IgD-negative memory B cell (primary cell): ENCODE data around the gene VEGFC. TPM values are rescaled to one million over a fixed set of nuclear protein-coding genes. Genes with fewer than 3 reads are reported as not detected.

ENCODE experiments used
- H3K27ac Mint-ChIP-seq, 3 donors: one replicate each; pipeline ENCODE4 v1.8.0; 2020 to 2022; ENCODE audit warnings: mild to moderate bottlenecking in 3 of 3, mixed read lengths in 3 of 3, moderate library complexity in 1 of 3
- H3K27me3 Mint-ChIP-seq: one replicate; pipeline ENCODE4 v1.8.0; 2021; ENCODE audit warnings: mixed read lengths
- H3K36me3 Mint-ChIP-seq: one replicate; pipeline ENCODE4 v1.8.0; 2020; ENCODE audit warnings: mild to moderate bottlenecking, mixed read lengths
- H3K4me1 Mint-ChIP-seq, 3 donors: one replicate each; pipeline ENCODE4 v1.8.0; 2020 to 2022; ENCODE audit warnings: mixed read lengths in 3 of 3, mild to moderate bottlenecking in 1 of 3
- H3K4me3 Mint-ChIP-seq, 4 donors: one replicate each; pipeline ENCODE4 v1.8.0; 2020 to 2022; ENCODE audit warnings: mild to moderate bottlenecking in 4 of 4, mixed read lengths in 4 of 4, moderate library complexity in 3 of 4
- H3K9me3 Mint-ChIP-seq, 3 donors: one replicate each; pipeline ENCODE4 v1.8.0; 2020 to 2021; ENCODE audit warnings: mixed read lengths in 3 of 3, mild to moderate bottlenecking in 1 of 3
- polyA plus RNA-seq: library from polyadenylated mRNA; unstranded; fragments of 300-500 nt; fragmentation: Illumina TruSeq; gene quantifications from one replicate; pipeline ENCODE4 v1.2.3, GENCODE V29; 2021

VEGFC gene
- not detected for polyA plus RNA-seq

GRCh38 chr4:176792326-176793059, at the start of gene VEGFC:
Gene VEGFC, minus strand, starts transcription at chr4:176792922. Its CDS starts 611 bp downstream, at chr4:176792311.
- peaks cover 0 to 6% (median 3%) of the 10 kb centered on the region in 3 donors for H3K4me1 Mint-ChIP-seq
- peaks cover 0 to 3% (median 0%) of the 10 kb centered on the region in 3 donors for H3K9me3 Mint-ChIP-seq
- H3K27me3 Mint-ChIP-seq, result peaks cover 32% of the 10 kb centered on the region
- no peaks in the 10 kb centered on the region for H3K36me3 Mint-ChIP-seq
- no peak within 1 kb of the TSS for H3K27ac Mint-ChIP-seq
- peak within 1 kb of the TSS in 2 of 4 donors; percentile 49 to 85 for H3K4me3 Mint-ChIP-seq

- H3K27ac Mint-ChIP-seq, result no peak overlapping the region
- no peak overlapping the region for H3K4me3 Mint-ChIP-seq
- H3K9me3 Mint-ChIP-seq, result no peaks in the 10 kb centered on the region
- no peaks in the 10 kb centered on the region for H3K36me3 Mint-ChIP-seq
- no peaks in the 10 kb centered on the region for H3K4me1 Mint-ChIP-seq
- H3K27me3 Mint-ChIP-seq, result no peaks in the 10 kb centered on the region
Observed at GRCh38 chr4:176841711-176842112, 49.0 kb upstream of the VEGFC start.

- H3K27me3 Mint-ChIP-seq, result no peaks in the 10 kb centered on the region
- H3K9me3 Mint-ChIP-seq, result no peaks in the 10 kb centered on the region
- no peak overlapping the region for H3K4me3 Mint-ChIP-seq
- no peaks in the 10 kb centered on the region for H3K36me3 Mint-ChIP-seq
- no peak overlapping the region for H3K27ac Mint-ChIP-seq
- no peaks in the 10 kb centered on the region for H3K4me1 Mint-ChIP-seq
Observed at GRCh38 chr4:176840166-176840565, 47.4 kb upstream of the VEGFC start.

GRCh38 chr4:176839656-176840055, 46.9 kb upstream of the VEGFC start:
- Mint-ChIP-seq H3K4me3 (no peak overlapping the region), H3K4me1 (no peaks in the 10 kb centered on the region), H3K9me3 (no peaks in the 10 kb centered on the region), H3K27me3 (no peaks in the 10 kb centered on the region), H3K36me3 (no peaks in the 10 kb centered on the region), H3K27ac (no peak overlapping the region)

GRCh38 chr4:176838601-176839433, 46.1 kb upstream of the VEGFC start:
- H3K4me1 Mint-ChIP-seq, result no peaks in the 10 kb centered on the region
- no peak overlapping the region for H3K27ac Mint-ChIP-seq
- no peaks in the 10 kb centered on the region for H3K36me3 Mint-ChIP-seq
- peaks cover 0 to 4% (median 0%) of the 10 kb centered on the region in 3 donors for H3K9me3 Mint-ChIP-seq
- H3K27me3 Mint-ChIP-seq, result no peaks in the 10 kb centered on the region
- H3K4me3 Mint-ChIP-seq, result no peak overlapping the region

- Mint-ChIP-seq H3K36me3 (no peaks in the 10 kb centered on the region), H3K4me1 (no peaks in the 10 kb centered on the region), H3K27ac (no peak overlapping the region), H3K27me3 (no peaks in the 10 kb centered on the region), H3K4me3 (no peak overlapping the region), H3K9me3 (peaks cover 0 to 4% (median 0%) of the 10 kb centered on the region in 3 donors)
Observed at GRCh38 chr4:176837169-176837895, 44.6 kb upstream of the VEGFC start.

- no peak overlapping the region for H3K4me3 Mint-ChIP-seq
- H3K36me3 Mint-ChIP-seq, result no peaks in the 10 kb centered on the region
- no peak overlapping the region for H3K27ac Mint-ChIP-seq
- no peaks in the 10 kb centered on the region for H3K27me3 Mint-ChIP-seq
- no peaks in the 10 kb centered on the region for H3K4me1 Mint-ChIP-seq
- peaks cover 0 to 4% (median 0%) of the 10 kb centered on the region in 3 donors for H3K9me3 Mint-ChIP-seq
Observed at GRCh38 chr4:176834531-176834930, 41.8 kb upstream of the VEGFC start.

GRCh38 chr4:176833400-176834175, 40.9 kb upstream of the VEGFC start:
- no peak overlapping the region for H3K27ac Mint-ChIP-seq
- peaks cover 0 to 4% (median 2%) of the 10 kb centered on the region in 3 donors for H3K9me3 Mint-ChIP-seq
- H3K4me3 Mint-ChIP-seq, result no peak overlapping the region
- no peaks in the 10 kb centered on the region for H3K4me1 Mint-ChIP-seq
- no peaks in the 10 kb centered on the region for H3K27me3 Mint-ChIP-seq
- H3K36me3 Mint-ChIP-seq, result no peaks in the 10 kb centered on the region

- Mint-ChIP-seq H3K27ac (no peak overlapping the region), H3K9me3 (peaks cover 0 to 4% (median 3%) of the 10 kb centered on the region in 3 donors), H3K27me3 (no peaks in the 10 kb centered on the region), H3K4me1 (no peaks in the 10 kb centered on the region), H3K36me3 (no peaks in the 10 kb centered on the region), H3K4me3 (no peak overlapping the region)
Observed at GRCh38 chr4:176830971-176831370, 38.2 kb upstream of the VEGFC start.

- H3K36me3 Mint-ChIP-seq, result no peaks in the 10 kb centered on the region
- no peak overlapping the region for H3K4me3 Mint-ChIP-seq
- no peaks in the 10 kb centered on the region for H3K4me1 Mint-ChIP-seq
- peaks cover 0 to 6% (median 4%) of the 10 kb centered on the region in 3 donors for H3K9me3 Mint-ChIP-seq
- H3K27me3 Mint-ChIP-seq, result no peaks in the 10 kb centered on the region
- no peak overlapping the region for H3K27ac Mint-ChIP-seq
Observed at GRCh38 chr4:176825586-176825985, 32.9 kb upstream of the VEGFC start.

- no peak overlapping the region for H3K27ac Mint-ChIP-seq
- no peaks in the 10 kb centered on the region for H3K4me1 Mint-ChIP-seq
- H3K27me3 Mint-ChIP-seq, result no peaks in the 10 kb centered on the region
- H3K36me3 Mint-ChIP-seq, result no peaks in the 10 kb centered on the region
- H3K9me3 Mint-ChIP-seq, result peaks cover 0 to 6% (median 4%) of the 10 kb centered on the region in 3 donors
- H3K4me3 Mint-ChIP-seq, result no peak overlapping the region
Observed at GRCh38 chr4:176824645-176825366, 32.1 kb upstream of the VEGFC start.

GRCh38 chr4:176818531-176818930, 25.8 kb upstream of the VEGFC start:
- no peak overlapping the region for H3K27ac Mint-ChIP-seq
- H3K36me3 Mint-ChIP-seq, result no peaks in the 10 kb centered on the region
- no peak overlapping the region for H3K4me3 Mint-ChIP-seq
- H3K9me3 Mint-ChIP-seq, result peaks cover 0 to 9% (median 5%) of the 10 kb centered on the region in 3 donors
- no peaks in the 10 kb centered on the region for H3K4me1 Mint-ChIP-seq
- H3K27me3 Mint-ChIP-seq, result no peaks in the 10 kb centered on the region

- no peaks in the 10 kb centered on the region for H3K27me3 Mint-ChIP-seq
- no peaks in the 10 kb centered on the region for H3K36me3 Mint-ChIP-seq
- no peak overlapping the region for H3K4me3 Mint-ChIP-seq
- H3K9me3 Mint-ChIP-seq, result peaks cover 0 to 6% (median 2%) of the 10 kb centered on the region in 3 donors
- H3K27ac Mint-ChIP-seq, result no peak overlapping the region
- no peaks in the 10 kb centered on the region for H3K4me1 Mint-ChIP-seq
Observed at GRCh38 chr4:176817204-176817603, 24.5 kb upstream of the VEGFC start.

- Mint-ChIP-seq H3K27ac (no peak overlapping the region), H3K9me3 (peaks cover 0 to 6% (median 2%) of the 10 kb centered on the region in 3 donors), H3K36me3 (no peaks in the 10 kb centered on the region), H3K4me3 (no peak overlapping the region), H3K4me1 (no peaks in the 10 kb centered on the region), H3K27me3 (peaks cover 2% of the 10 kb centered on the region)
Observed at GRCh38 chr4:176814770-176815169, 22.0 kb upstream of the VEGFC start.
